Kidney (tissue), 14 donors: ENCODE measurements around the gene DDO. TPM values are rescaled to one million over a fixed set of nuclear protein-coding genes. Genes with fewer than 3 reads are reported as not detected.

Experiments used
- DNase-seq, 5 donors: peaks; one replicate each; pipeline ENCODE4 v3.0.0-alpha.2; 2013 to 2020
- FAIRE-seq: peaks from 2 replicates; lab custom pipeline; 2012; peaks lifted over from hg19 to GRCh38; lab: Jason Lieb, UNC
- H3K27ac ChIP-seq, 2 donors: one replicate each; pipeline ENCODE4 v1.7.0; 2013; ENCODE audit warnings: low read depth in 2 of 2, low read length in 2 of 2, inconsistent platforms in 1 of 2
- H3K27me3 ChIP-seq: one replicate; pipeline ENCODE4 v1.7.1; 2013; ENCODE audit warnings: low read length, inconsistent platforms; ENCODE audit not compliant: control insufficient read depth, insufficient read depth
- H3K36me3 ChIP-seq, 3 donors: one replicate each; pipeline versions ENCODE4 v1.7.0 to v1.7.1; 2013; ENCODE audit warnings: low read length in 3 of 3, control low read depth in 1 of 3, inconsistent platforms in 1 of 3; ENCODE audit not compliant: insufficient read depth in 3 of 3, control insufficient read depth in 2 of 3
- H3K4me1 ChIP-seq, 3 donors: one replicate each; pipeline versions ENCODE4 v1.7.0 to v1.7.1; 2013; ENCODE audit warnings: low read length in 3 of 3, inconsistent platforms in 1 of 3, low read depth in 1 of 3; ENCODE audit not compliant: control insufficient read depth in 2 of 3, insufficient read depth in 2 of 3
- H3K4me3 ChIP-seq, 3 donors: one replicate each; pipeline versions ENCODE4 v1.7.0 to v1.8.1; 2013; ENCODE audit warnings: low read length in 3 of 3, control low read depth in 1 of 3, inconsistent platforms in 1 of 3
- H3K9ac ChIP-seq, 3 donors: one replicate each; pipeline versions ENCODE4 v1.7.0 to v1.7.1; 2013; ENCODE audit warnings: low read length in 3 of 3, control low read depth in 1 of 3, inconsistent platforms in 1 of 3
- H3K9me3 ChIP-seq, 3 donors: one replicate each; pipeline versions ENCODE4 v1.7.0 to v1.7.1; 2013; ENCODE audit warnings: low read length in 3 of 3, control low read depth in 1 of 3, inconsistent platforms in 1 of 3; ENCODE audit not compliant: control insufficient read depth in 2 of 3, insufficient read depth in 1 of 3
- CTCF ChIP-seq: IDR thresholded peaks from 3 replicates; pipeline ENCODE4 v1.5.1; 2012; ENCODE audit warnings: mild to moderate bottlenecking, moderate library complexity, borderline replicate concordance; ENCODE audit not compliant: insufficient read depth; ENCODE audit errors: extremely low read depth
- intact Hi-C: fragments of 100-400 bp; cut with DNase I; formaldehyde crosslinking; loops from one replicate; pipeline ENCODE4 v1.11.1; 2022
- polyA plus RNA-seq: library from polyadenylated mRNA; stranded (reverse); fragments of 350-450 nt; fragmentation: Illumina TruSeq; extraction: RNeasy Lipid Tissue Mini Kit (QIAGEN cat#74804); gene quantifications from one replicate; pipeline ENCODE4 v1.2.3, GENCODE V29; 2014; ENCODE audit warnings: low read depth, low replicate concordance; ENCODE audit not compliant: insufficient read depth
- total RNA-seq: library from RNA; stranded (reverse); fragmentation: NEBNext Ultra II Directional; extraction: Animal tissue kit (Norgen Biotek cat#: 25700); gene quantifications from one replicate; pipeline ENCODE4 v1.2.1, GENCODE V29; 2021
- donor health status: control.
- donor health status: control.
- donor health status: control.
- donor health status: control.
- donor health status: control.
- donor health status: DM: yes; HTN: yes; CAD: no.
- donor health status: Normal renal cell carcinoma (clear cell type).

The DDO gene
- total and polyA plus RNA-seq, 2 donors from 2014 or later = 3.6 to 13.4 TPM

- FAIRE-seq (no peak), DNase-seq (peak in 4 of 5 donors; percentile 28 to 77 (median 57))
- H3K36me3 ChIP-seq = no peaks in the 10 kb centered on the region
- no peak for TF ChIP-seq CTCF
- peak overlapping the region in 1 of 3 donors; percentile 27 for H3K9ac ChIP-seq
- intact Hi-C loops = no loop called here
- no peaks in the 10 kb centered on the region for H3K9me3 ChIP-seq
- no peaks in the 10 kb centered on the region for H3K27me3 ChIP-seq
- H3K27ac ChIP-seq = no peak overlapping the region
- H3K4me3 ChIP-seq = peak overlapping the region; percentile 17 to 51 (median 24)
- H3K4me1 ChIP-seq = no peaks in the 10 kb centered on the region
These were observed 15.9 kb downstream of the DDO start for GRCh38 chr6:110399219-110400071.

- no peaks in the 10 kb centered on the region for H3K9me3 ChIP-seq
- intact Hi-C loops = no loop called here
- H3K27ac ChIP-seq = no peak overlapping the region
- H3K4me1 ChIP-seq = no peaks in the 10 kb centered on the region
- FAIRE-seq (no peak), DNase-seq (no peak)
- H3K36me3 ChIP-seq = no peaks in the 10 kb centered on the region
- no peak overlapping the region for H3K4me3 ChIP-seq
- no peaks in the 10 kb centered on the region for H3K27me3 ChIP-seq
- no peak overlapping the region for H3K9ac ChIP-seq
- TF ChIP-seq CTCF = no peak
These were observed 16.6 kb downstream of the DDO start for GRCh38 chr6:110398778-110399177.

GRCh38 chr6:110395221-110395620, 20.2 kb downstream of the DDO start:
- TF ChIP-seq CTCF = no peak
- intact Hi-C loops = no loop called here
- no peak overlapping the region for H3K27ac ChIP-seq
- H3K4me3 ChIP-seq = no peak overlapping the region
- H3K27me3 ChIP-seq = no peaks in the 10 kb centered on the region
- H3K9ac ChIP-seq = no peak overlapping the region
- no peak for DNase-seq
- no peaks in the 10 kb centered on the region for H3K9me3 ChIP-seq
- H3K4me1 ChIP-seq = no peaks in the 10 kb centered on the region
- no peak for FAIRE-seq
- H3K36me3 ChIP-seq = no peaks in the 10 kb centered on the region
